HEK293 (cell line): ENCODE results near the gene GNG3.

Experiments
- CTCF ChIA-PET: fragments of 350-600 bp; formaldehyde crosslinking; extraction: SDS; loops from one replicate; lab custom pipeline; 2021; ENCODE audit warnings: antibody characterized with exemption; lab: Yijun Ruan, JAX
- POLR2A ChIA-PET: fragments of 300-600 bp; formaldehyde crosslinking; extraction: SDS; loops from one replicate; lab custom pipeline; 2020; ENCODE audit warnings: antibody characterized with exemption, inconsistent platforms; lab: Yijun Ruan, JAX
- H3K27ac ChIP-seq: fragments of 200-500 bp; sonication (Bioruptor generic); 2 replicates; pipeline ENCODE4 v1.5.1; 2014; ENCODE audit warnings: low read depth, low read length, control low read depth, inconsistent platforms; ENCODE audit errors: extremely low read depth
- H3K36me3 ChIP-seq, 2 experiments: fragments of 200-500 bp in 1 of 2; sonication (Bioruptor generic) in 1 of 2; 1 replicate in 1 of 2; 2 replicates in 1 of 2; pipeline ENCODE4 v1.5.1; 2014 to 2017; ENCODE audit warnings: inconsistent platforms in 2 of 2, low read length in 2 of 2; ENCODE audit not compliant: control insufficient read depth in 2 of 2, insufficient read depth in 1 of 2
- H3K4me1 ChIP-seq: fragments of 200-500 bp; sonication (Bioruptor generic); 2 replicates; pipeline ENCODE4 v1.5.1; 2014; ENCODE audit warnings: mild to moderate bottlenecking, low read length, inconsistent platforms; ENCODE audit not compliant: control insufficient read depth, insufficient read depth
- H3K4me3 ChIP-seq: 2 replicates; pipeline ENCODE4 v1.5.1; 2011; ENCODE audit warnings: low read depth, mild to moderate bottlenecking, control low read depth, low read length, moderate library complexity
- H3K9me3 ChIP-seq: fragments of 200-500 bp; sonication (Bioruptor generic); 2 replicates; pipeline ENCODE4 v1.5.1; 2014; ENCODE audit warnings: low read depth, low read length, inconsistent platforms; ENCODE audit not compliant: control insufficient read depth, insufficient read depth
- BCL11B ChIP-seq: fragments of 450-650 bp; formaldehyde crosslinking; IDR thresholded peaks from 2 replicates; pipeline ENCODE4 v1.5.1; 2016; ENCODE audit warnings: low read depth, missing biosample characterization, missing genetic modification characterization
- GLIS2 ChIP-seq: fragments of 450-650 bp; formaldehyde crosslinking; IDR thresholded peaks from 2 replicates; pipeline ENCODE4 v1.5.1; 2016; ENCODE audit warnings: missing biosample characterization, missing genetic modification characterization
- KLF7 ChIP-seq: fragments of 450-650 bp; formaldehyde crosslinking; IDR thresholded peaks from 2 replicates; pipeline ENCODE4 v1.5.1; 2016; ENCODE audit warnings: missing biosample characterization, missing genetic modification characterization, borderline replicate concordance
- KLF9 ChIP-seq: fragments of 450-650 bp; formaldehyde crosslinking; IDR thresholded peaks from 2 replicates; pipeline ENCODE4 v1.5.1; 2016; ENCODE audit warnings: missing biosample characterization, missing genetic modification characterization, low read depth
- OVOL3 ChIP-seq: fragments of 450-650 bp; formaldehyde crosslinking; IDR thresholded peaks from 2 replicates; pipeline ENCODE4 v1.5.1; 2016; ENCODE audit warnings: missing biosample characterization, missing genetic modification characterization
- SCRT2 ChIP-seq: fragments of 450-650 bp; formaldehyde crosslinking; IDR thresholded peaks from 2 replicates; pipeline ENCODE4 v1.5.1; 2016; ENCODE audit warnings: missing biosample characterization, missing genetic modification characterization
- WT1 ChIP-seq: fragments of 450-650 bp; formaldehyde crosslinking; IDR thresholded peaks from 2 replicates; pipeline ENCODE4 v1.5.1; 2016; ENCODE audit warnings: missing biosample characterization, missing genetic modification characterization
- ZBTB17 ChIP-seq: fragments of 450-650 bp; formaldehyde crosslinking; IDR thresholded peaks from 2 replicates; pipeline ENCODE4 v1.5.1; 2016; ENCODE audit warnings: missing biosample characterization, missing genetic modification characterization
- ZBTB20 ChIP-seq: fragments of 450-650 bp; formaldehyde crosslinking; IDR thresholded peaks from 2 replicates; pipeline ENCODE4 v1.5.1; 2016; ENCODE audit warnings: missing biosample characterization, missing genetic modification characterization
- ZFHX2 ChIP-seq: fragments of 450-650 bp; formaldehyde crosslinking; conservative IDR thresholded peaks from 2 replicates; pipeline ENCODE4 v1.5.1; 2016; ENCODE audit warnings: missing biosample characterization, missing genetic modification characterization
- ZNF155 ChIP-seq: fragments of 450-650 bp; formaldehyde crosslinking; IDR thresholded peaks from 2 replicates; pipeline ENCODE4 v1.5.1; 2016; ENCODE audit warnings: missing biosample characterization, missing genetic modification characterization
- ZNF175 ChIP-seq: fragments of 450-650 bp; formaldehyde crosslinking; IDR thresholded peaks from 2 replicates; pipeline ENCODE4 v1.5.1; 2016; ENCODE audit warnings: missing biosample characterization, missing genetic modification characterization
- ZNF223 ChIP-seq: fragments of 450-650 bp; formaldehyde crosslinking; IDR thresholded peaks from 2 replicates; pipeline ENCODE4 v1.5.1; 2016; ENCODE audit warnings: missing biosample characterization, missing genetic modification characterization
- ZNF324 ChIP-seq: fragments of 450-650 bp; formaldehyde crosslinking; IDR thresholded peaks from 2 replicates; pipeline ENCODE4 v1.5.1; 2016; ENCODE audit warnings: missing biosample characterization, missing genetic modification characterization
- ZNF335 ChIP-seq: fragments of 450-650 bp; formaldehyde crosslinking; conservative IDR thresholded peaks from 2 replicates; pipeline ENCODE4 v1.5.1; 2016; ENCODE audit warnings: missing biosample characterization, missing genetic modification characterization
- ZNF341 ChIP-seq: fragments of 450-650 bp; formaldehyde crosslinking; IDR thresholded peaks from 2 replicates; pipeline ENCODE4; 2016; ENCODE audit warnings: low read depth, missing biosample characterization, missing genetic modification characterization
- ZNF394 ChIP-seq: fragments of 450-650 bp; formaldehyde crosslinking; IDR thresholded peaks from 2 replicates; pipeline ENCODE4 v1.5.1; 2016; ENCODE audit warnings: missing biosample characterization, missing genetic modification characterization, mild to moderate bottlenecking, moderate library complexity, borderline replicate concordance
- ZNF558 ChIP-seq: fragments of 450-650 bp; formaldehyde crosslinking; IDR thresholded peaks from 2 replicates; pipeline ENCODE4 v1.5.1; 2016; ENCODE audit warnings: missing biosample characterization, missing genetic modification characterization
- ZNF561 ChIP-seq: fragments of 450-650 bp; IDR thresholded peaks from 2 replicates; pipeline ENCODE4 v1.5.1; 2018; ENCODE audit warnings: missing biosample characterization, missing genetic modification characterization, borderline replicate concordance
- ZNF596 ChIP-seq: fragments of 450-650 bp; IDR thresholded peaks from 2 replicates; pipeline ENCODE4 v1.5.0; 2018; ENCODE audit warnings: missing biosample characterization, mild to moderate bottlenecking, missing genetic modification characterization, moderate library complexity
- ZNF785 ChIP-seq: fragments of 450-650 bp; formaldehyde crosslinking; IDR thresholded peaks from 2 replicates; pipeline ENCODE4 v1.5.1; 2016; ENCODE audit warnings: missing biosample characterization, missing genetic modification characterization
- TF ChIP-seq, protein P1 (sequence below): fragments of 450-650 bp; formaldehyde crosslinking; IDR thresholded peaks from 2 replicates; pipeline ENCODE4 v1.5.1; 2017; ENCODE audit warnings: missing biosample characterization, missing genetic modification characterization
- TF ChIP-seq, protein P2 (sequence below): fragments of 450-650 bp; formaldehyde crosslinking; IDR thresholded peaks from 2 replicates; pipeline ENCODE4 v1.5.0; 2017; ENCODE audit warnings: missing biosample characterization, missing genetic modification characterization, borderline replicate concordance
- TF ChIP-seq, protein P3 (sequence below): fragments of 450-650 bp; formaldehyde crosslinking; IDR thresholded peaks from 2 replicates; pipeline ENCODE4 v1.5.1; 2017; ENCODE audit warnings: missing biosample characterization, mild to moderate bottlenecking, missing genetic modification characterization, moderate library complexity
- TF ChIP-seq, protein P4 (sequence below): fragments of 450-650 bp; formaldehyde crosslinking; IDR thresholded peaks from 2 replicates; pipeline ENCODE4 v1.5.1; 2016; ENCODE audit warnings: missing biosample characterization, missing genetic modification characterization

GNG3 gene

DNA sequence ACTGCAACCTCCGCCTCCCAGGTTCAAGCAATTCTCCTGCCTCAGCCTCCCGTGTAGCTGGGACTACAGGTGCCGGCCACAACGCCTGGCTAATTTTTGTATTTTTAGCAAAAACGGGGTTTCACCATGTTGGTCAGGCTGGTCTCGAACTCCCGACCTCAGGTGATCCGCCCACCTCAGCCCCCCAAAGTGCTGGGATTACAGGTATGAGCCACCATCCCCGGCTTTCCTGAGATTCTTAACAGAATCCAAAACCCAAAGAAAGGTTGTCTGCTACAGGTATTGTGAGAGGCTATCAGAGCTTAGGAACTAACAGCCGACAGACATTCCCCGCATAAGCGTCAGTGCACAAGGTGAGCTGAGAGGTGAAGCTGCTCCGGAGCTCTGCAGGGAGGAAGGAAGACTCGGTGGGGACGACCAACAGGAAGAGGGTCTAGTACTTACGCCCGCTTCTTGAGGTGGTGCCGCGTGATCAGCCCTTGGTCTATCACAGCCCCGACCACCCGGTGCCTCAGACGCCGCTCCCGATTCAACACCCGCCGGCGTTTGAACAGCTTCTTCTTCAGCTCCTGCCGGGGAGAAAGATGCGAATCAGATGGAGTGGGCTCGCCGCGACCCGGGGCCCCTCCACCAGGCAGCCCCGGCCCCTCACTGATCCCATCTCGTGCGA is 42.9 kb upstream of the GNG3 start:
- ChIA-PET POLR2A (interaction anchor here (0.6 to 5.0 kb wide), 49 partner anchors 9 to 240 kb away, joined by 3 to 90 read pairs (median 6); partner anchors contain the start of genes B3GAT3, EEF1G, GANAB and HNRNPUL2), CTCF (interaction anchor here (0.6 to 2.5 kb wide), 10 partner anchors 9 to 121 kb away, joined by 3 to 10 read pairs (median 3); no protein-coding TSS in a partner anchor)
- TF ChIP-seq SCRT2 (tag by site-specific recombination): peak; percentile 25; the same call in 1 of the 2 replicates
- peak; percentile 41; the same call in 1 of the 2 replicates for TF ChIP-seq ZNF335 (tag by site-specific recombination)
- no peak for TF ChIP-seq ZNF223
- TF ChIP-seq, protein P1, sequence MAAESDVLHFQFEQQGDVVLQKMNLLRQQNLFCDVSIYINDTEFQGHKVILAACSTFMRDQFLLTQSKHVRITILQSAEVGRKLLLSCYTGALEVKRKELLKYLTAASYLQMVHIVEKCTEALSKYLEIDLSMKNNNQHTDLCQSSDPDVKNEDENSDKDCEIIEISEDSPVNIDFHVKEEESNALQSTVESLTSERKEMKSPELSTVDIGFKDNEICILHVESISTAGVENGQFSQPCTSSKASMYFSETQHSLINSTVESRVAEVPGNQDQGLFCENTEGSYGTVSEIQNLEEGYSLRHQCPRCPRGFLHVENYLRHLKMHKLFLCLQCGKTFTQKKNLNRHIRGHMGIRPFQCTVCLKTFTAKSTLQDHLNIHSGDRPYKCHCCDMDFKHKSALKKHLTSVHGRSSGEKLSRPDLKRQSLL (tag by site-specific recombination): no peak
- TF ChIP-seq ZBTB20 (tag by site-specific recombination): peak; percentile 89
- TF ChIP-seq GLIS2 (tag by site-specific recombination): peak; percentile 41; the same call in 1 of the 2 replicates
- TF ChIP-seq, protein P2, sequence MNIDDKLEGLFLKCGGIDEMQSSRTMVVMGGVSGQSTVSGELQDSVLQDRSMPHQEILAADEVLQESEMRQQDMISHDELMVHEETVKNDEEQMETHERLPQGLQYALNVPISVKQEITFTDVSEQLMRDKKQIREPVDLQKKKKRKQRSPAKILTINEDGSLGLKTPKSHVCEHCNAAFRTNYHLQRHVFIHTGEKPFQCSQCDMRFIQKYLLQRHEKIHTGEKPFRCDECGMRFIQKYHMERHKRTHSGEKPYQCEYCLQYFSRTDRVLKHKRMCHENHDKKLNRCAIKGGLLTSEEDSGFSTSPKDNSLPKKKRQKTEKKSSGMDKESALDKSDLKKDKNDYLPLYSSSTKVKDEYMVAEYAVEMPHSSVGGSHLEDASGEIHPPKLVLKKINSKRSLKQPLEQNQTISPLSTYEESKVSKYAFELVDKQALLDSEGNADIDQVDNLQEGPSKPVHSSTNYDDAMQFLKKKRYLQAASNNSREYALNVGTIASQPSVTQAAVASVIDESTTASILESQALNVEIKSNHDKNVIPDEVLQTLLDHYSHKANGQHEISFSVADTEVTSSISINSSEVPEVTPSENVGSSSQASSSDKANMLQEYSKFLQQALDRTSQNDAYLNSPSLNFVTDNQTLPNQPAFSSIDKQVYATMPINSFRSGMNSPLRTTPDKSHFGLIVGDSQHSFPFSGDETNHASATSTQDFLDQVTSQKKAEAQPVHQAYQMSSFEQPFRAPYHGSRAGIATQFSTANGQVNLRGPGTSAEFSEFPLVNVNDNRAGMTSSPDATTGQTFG (tag by site-specific recombination): no peak
- TF ChIP-seq, protein P3, sequence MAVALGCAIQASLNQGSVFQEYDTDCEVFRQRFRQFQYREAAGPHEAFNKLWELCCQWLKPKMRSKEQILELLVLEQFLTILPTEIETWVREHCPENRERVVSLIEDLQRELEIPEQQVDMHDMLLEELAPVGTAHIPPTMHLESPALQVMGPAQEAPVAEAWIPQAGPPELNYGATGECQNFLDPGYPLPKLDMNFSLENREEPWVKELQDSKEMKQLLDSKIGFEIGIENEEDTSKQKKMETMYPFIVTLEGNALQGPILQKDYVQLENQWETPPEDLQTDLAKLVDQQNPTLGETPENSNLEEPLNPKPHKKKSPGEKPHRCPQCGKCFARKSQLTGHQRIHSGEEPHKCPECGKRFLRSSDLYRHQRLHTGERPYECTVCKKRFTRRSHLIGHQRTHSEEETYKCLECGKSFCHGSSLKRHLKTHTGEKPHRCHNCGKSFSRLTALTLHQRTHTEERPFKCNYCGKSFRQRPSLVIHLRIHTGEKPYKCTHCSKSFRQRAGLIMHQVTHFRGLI (tag by site-specific recombination): 0 out of 2 replicates have a peak, but pooled peaks have one; percentile 20
- 0 out of 2 replicates have a peak, but pooled peaks have one; percentile 11 for TF ChIP-seq ZNF394 (tag by site-specific recombination)
- 0 out of 2 replicates have a peak, but pooled peaks have one; percentile 46 for TF ChIP-seq ZBTB17 (tag by site-specific recombination)
- no peak for TF ChIP-seq ZNF558 (tag by site-specific recombination)
- peak; percentile 51 for TF ChIP-seq ZFHX2 (tag by site-specific recombination)
- TF ChIP-seq KLF9 (tag by site-specific recombination): 0 out of 2 replicates have a peak, but pooled peaks have one; percentile 12
- no peak for TF ChIP-seq BCL11B (tag by site-specific recombination)
- peak; percentile 87 for TF ChIP-seq ZNF341 (tag by site-specific recombination)
- H3K4me1 ChIP-seq: no peaks in the 10 kb centered on the region
- peaks cover 0 to 39% of the 10 kb centered on the region in 2 experiments; a peak in 2 of 3 replicates for H3K36me3 ChIP-seq
- peak overlapping the region; percentile 89 for H3K4me3 ChIP-seq
- peak overlapping the region; percentile 66 for H3K27ac ChIP-seq
- no peaks in the 10 kb centered on the region for H3K9me3 ChIP-seq

DNA sequence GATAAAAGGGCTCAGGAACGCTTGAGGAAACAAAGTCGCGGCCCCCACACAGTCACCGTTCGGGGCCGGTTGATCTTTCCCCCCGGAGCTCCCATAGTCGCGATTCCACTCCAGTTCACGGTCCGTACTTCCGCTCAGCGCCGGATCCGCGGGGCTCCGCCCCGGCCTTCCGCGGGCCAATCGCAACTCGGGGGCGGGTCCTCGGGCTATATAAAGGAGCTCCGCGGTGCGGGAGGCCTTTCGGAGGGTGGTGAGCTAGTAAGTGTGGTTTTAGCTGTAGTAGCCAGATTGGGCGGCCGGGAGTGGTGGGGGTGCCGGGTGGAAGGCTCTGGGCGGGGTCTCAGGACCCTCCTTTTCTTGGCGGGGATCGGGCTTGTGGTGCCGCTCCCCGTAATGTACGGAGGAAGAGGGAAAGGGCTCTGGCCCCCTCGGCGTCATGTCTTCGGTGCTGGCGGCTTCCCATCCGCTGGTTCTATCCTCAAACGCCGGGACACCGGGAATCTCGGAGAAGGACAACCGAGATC is 42.3 kb upstream of the GNG3 start, which contains the start of the genes C11orf98 and CSKMT:
TSS of gene C11orf98 (minus strand) at position 136 of the 524 bp plus-strand sequence. CDS start at position 95, 41 bp downstream.
TSS of gene CSKMT (plus strand) at position 238 of the 524 bp plus-strand sequence. CDS start 568 bp downstream, outside the sequence.
- Histone ChIP-seq H3K4me3 (peak within 1 kb of the TSS; percentile 89), H3K27ac (peak within 1 kb of the TSS; percentile 66), H3K9me3 (no peaks in the 10 kb centered on the region), H3K36me3 (peaks cover 0 to 43% of the 10 kb centered on the region in 2 experiments; a peak in 2 of 3 replicates), H3K4me1 (no peaks in the 10 kb centered on the region)
- CTCF ChIA-PET: interaction anchor here (0.6 to 2.5 kb wide), 11 partner anchors 10 to 121 kb away, joined by 3 to 10 read pairs (median 3); partner anchors contain the start of gene HNRNPUL2
- POLR2A ChIA-PET: interaction anchor here (0.6 to 5.0 kb wide), 49 partner anchors 9 to 240 kb away, joined by 3 to 90 read pairs (median 5); partner anchors contain the start of genes B3GAT3, EEF1G, GANAB and HNRNPUL2
- no peak for TF ChIP-seq ZNF175 (tag by site-specific recombination)
- TF ChIP-seq ZNF785 (tag by site-specific recombination): no peak
- TF ChIP-seq ZNF155: no peak
- peak; percentile 61; the same call in 1 of the 2 replicates for TF ChIP-seq ZNF341 (tag by site-specific recombination)
- TF ChIP-seq WT1 (tag by site-specific recombination): 0 out of 2 replicates have a peak, but pooled peaks have one; percentile 5
- TF ChIP-seq ZNF223: no peak
- TF ChIP-seq, protein P4, sequence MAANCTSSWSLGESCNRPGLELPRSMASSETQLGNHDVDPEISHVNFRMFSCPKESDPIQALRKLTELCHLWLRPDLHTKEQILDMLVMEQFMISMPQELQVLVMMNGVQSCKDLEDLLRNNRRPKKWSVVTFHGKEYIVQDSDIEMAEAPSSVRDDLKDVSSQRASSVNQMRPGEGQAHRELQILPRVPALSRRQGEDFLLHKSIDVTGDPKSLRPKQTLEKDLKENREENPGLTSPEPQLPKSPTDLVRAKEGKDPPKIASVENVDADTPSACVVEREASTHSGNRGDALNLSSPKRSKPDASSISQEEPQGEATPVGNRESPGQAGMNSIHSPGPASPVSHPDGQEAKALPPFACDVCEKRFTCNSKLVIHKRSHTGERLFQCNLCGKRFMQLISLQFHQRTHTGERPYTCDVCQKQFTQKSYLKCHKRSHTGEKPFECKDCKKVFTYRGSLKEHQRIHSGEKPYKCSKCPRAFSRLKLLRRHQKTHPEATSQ (tag by site-specific recombination): no peak
- TF ChIP-seq OVOL3 (tag by site-specific recombination): no peak
- no peak for TF ChIP-seq ZNF596 (tag by site-specific recombination)
- no peak for TF ChIP-seq ZNF324 (tag by site-specific recombination)
- TF ChIP-seq ZNF561 (tag by site-specific recombination): no peak
- TF ChIP-seq KLF7: no peak
